Bronchial epithelial cell (primary cell): ENCODE results near the gene PXYLP1. TPM values are rescaled to one million over a fixed set of nuclear protein-coding genes. Genes with fewer than 3 reads are reported as not detected.

Experiments
- DNase-seq: peaks from one replicate; pipeline ENCODE4 v3.0.0-alpha.2; 2010; ENCODE audit warnings: low read depth
- FAIRE-seq: peaks from 2 replicates; lab custom pipeline; 2011; peaks lifted over from hg19 to GRCh38; lab: Jason Lieb, UNC
- H3K27me3 ChIP-seq: 2 replicates; pipeline ENCODE4 v1.5.1; 2011; ENCODE audit warnings: low read length; ENCODE audit not compliant: control insufficient read depth, insufficient read depth
- H3K36me3 ChIP-seq: 2 replicates; pipeline ENCODE4 v1.5.1; 2011; ENCODE audit warnings: low read length; ENCODE audit not compliant: control insufficient read depth, insufficient read depth
- H3K4me3 ChIP-seq: 2 replicates; pipeline ENCODE4 v1.5.1; 2011; ENCODE audit warnings: mild to moderate bottlenecking, low read depth, low read length, control low read depth
- CTCF ChIP-seq: IDR thresholded peaks from 2 replicates; pipeline ENCODE4 v1.5.1; 2011; ENCODE audit warnings: mild to moderate bottlenecking, moderate library complexity, low read length, control low read depth, inconsistent platforms; ENCODE audit not compliant: insufficient read depth, severe bottlenecking
- total RNA-seq: library from RNA; depleted of rRNA; stranded (reverse); fragments of >200 nt; gene quantifications from 2 replicates; pipeline ENCODE4 v1.2.1, GENCODE V29; 2014

PXYLP1 gene
- total RNA-seq, 1 donor from 2014 or later, result 9.0 TPM

- Histone ChIP-seq H3K4me3 (no peak overlapping the region), H3K36me3 (no peaks in the 10 kb centered on the region), H3K27me3 (no peaks in the 10 kb centered on the region)
- no peak for TF ChIP-seq CTCF
- FAIRE-seq (no peak), DNase-seq (no peak)
Observed at GRCh38 chr3:141288336-141288990, 56.8 kb downstream of the PXYLP1 start.

GRCh38 chr3:141289228-141289772 is 57.7 kb downstream of the PXYLP1 start:
- Histone ChIP-seq H3K27me3 (no peaks in the 10 kb centered on the region), H3K36me3 (no peaks in the 10 kb centered on the region), H3K4me3 (no peak overlapping the region)
- FAIRE-seq, result no peak
- DNase-seq, result no peak
- no peak for TF ChIP-seq CTCF

GRCh38 chr3:141291559-141292355 is 60.1 kb downstream of the PXYLP1 start:
- no peak overlapping the region for H3K4me3 ChIP-seq
- no peaks in the 10 kb centered on the region for H3K27me3 ChIP-seq
- no peak for DNase-seq
- FAIRE-seq, result no peak
- TF ChIP-seq CTCF, result no peak
- H3K36me3 ChIP-seq, result no peaks in the 10 kb centered on the region

- Histone ChIP-seq H3K27me3 (no peaks in the 10 kb centered on the region), H3K36me3 (no peaks in the 10 kb centered on the region), H3K4me3 (no peak overlapping the region)
- DNase-seq (no peak), FAIRE-seq (no peak)
- TF ChIP-seq CTCF, result no peak
Observed at GRCh38 chr3:141292356-141293058, 60.9 kb downstream of the PXYLP1 start.

GRCh38 chr3:141294301-141294700 is 62.7 kb downstream of the PXYLP1 start:
- TF ChIP-seq CTCF, result no peak
- Histone ChIP-seq H3K27me3 (no peaks in the 10 kb centered on the region), H3K36me3 (no peaks in the 10 kb centered on the region), H3K4me3 (peak overlapping the region; percentile 14)
- no peak for DNase-seq
- FAIRE-seq, result no peak
